Loucy (cell line): ENCODE results near the gene CUEDC1.

Experiments used
- H2AFZ ChIP-seq: fragments of 200-600 bp; sonication (generic); 2 replicates; pipeline ENCODE4 v1.6.0; 2016; ENCODE audit warnings: antibody characterized with exemption, mild to moderate bottlenecking, low read length, moderate library complexity
- H3F3A ChIP-seq: fragments of 200-600 bp; 2 replicates; pipeline ENCODE4 v1.6.0; 2016; ENCODE audit warnings: antibody characterized with exemption, low read depth, mild to moderate bottlenecking
- H3K27me3 ChIP-seq: fragments of 200-600 bp; sonication (generic); 2 replicates; pipeline ENCODE4 v1.6.1; 2014; ENCODE audit warnings: low read length, mild to moderate bottlenecking; ENCODE audit not compliant: insufficient read depth, poor library complexity, severe bottlenecking
- H3K36me3 ChIP-seq: fragments of 200-600 bp; sonication (generic); 2 replicates; pipeline ENCODE4 v1.6.1; 2016; ENCODE audit warnings: low read length; ENCODE audit not compliant: insufficient read depth
- H3K4me1 ChIP-seq: fragments of 200-600 bp; sonication (generic); 2 replicates; pipeline ENCODE4 v1.5.1; 2014; ENCODE audit warnings: low read length, mild to moderate bottlenecking; ENCODE audit not compliant: insufficient read depth, poor library complexity, severe bottlenecking
- H3K4me2 ChIP-seq: fragments of 200-600 bp; sonication (generic); 2 replicates; pipeline ENCODE4 v1.6.0; 2014; ENCODE audit warnings: antibody characterized with exemption, low read length, low read depth, mild to moderate bottlenecking; ENCODE audit not compliant: poor library complexity, severe bottlenecking
- H3K4me3 ChIP-seq: fragments of 200-600 bp; sonication (generic); 2 replicates; pipeline ENCODE4 v1.5.1; 2014; ENCODE audit warnings: low read length, mild to moderate bottlenecking, mixed read lengths; ENCODE audit not compliant: poor library complexity, severe bottlenecking
- H3K79me2 ChIP-seq: fragments of 200-600 bp; sonication (generic); 2 replicates; pipeline ENCODE4 v1.6.1; 2014; ENCODE audit warnings: low read length; ENCODE audit not compliant: insufficient read depth
- H3K9ac ChIP-seq: fragments of 200-600 bp; sonication (generic); 2 replicates; pipeline ENCODE4 v1.6.0; 2014; ENCODE audit warnings: mild to moderate bottlenecking, low read depth, low read length, moderate library complexity; ENCODE audit not compliant: poor library complexity, severe bottlenecking
- H3K9me2 ChIP-seq: fragments of 200-600 bp; sonication (generic); replicated peaks from 2 replicates; pipeline ENCODE4 v1.6.1; 2016; ENCODE audit warnings: low read depth, low read length, mixed read lengths
- H3K9me3 ChIP-seq: fragments of 200-600 bp; sonication (generic); 2 replicates; pipeline ENCODE4 v1.6.1; 2014; ENCODE audit warnings: mild to moderate bottlenecking, antibody characterized with exemption, low read length, low read depth; ENCODE audit not compliant: insufficient read depth
- H4K20me1 ChIP-seq: fragments of 200-600 bp; sonication (generic); 2 replicates; pipeline ENCODE4 v1.6.0; 2014; ENCODE audit warnings: antibody characterized with exemption, low read length, mild to moderate bottlenecking; ENCODE audit not compliant: insufficient read depth, poor library complexity, severe bottlenecking
- EZH2phosphoT487 ChIP-seq: fragments of 200-600 bp; IDR thresholded peaks from 2 replicates; pipeline ENCODE4 v1.6.1; 2018; ENCODE audit warnings: antibody characterized with exemption, mild to moderate bottlenecking, moderate library complexity, borderline replicate concordance
- TF ChIP-seq, protein P1 (sequence below): fragments of 200-600 bp; sonication (generic); conservative IDR thresholded peaks from 2 replicates; pipeline ENCODE4 v1.5.1; 2014; ENCODE audit warnings: mild to moderate bottlenecking, antibody characterized with exemption, low read length

Gene CUEDC1

DNA sequence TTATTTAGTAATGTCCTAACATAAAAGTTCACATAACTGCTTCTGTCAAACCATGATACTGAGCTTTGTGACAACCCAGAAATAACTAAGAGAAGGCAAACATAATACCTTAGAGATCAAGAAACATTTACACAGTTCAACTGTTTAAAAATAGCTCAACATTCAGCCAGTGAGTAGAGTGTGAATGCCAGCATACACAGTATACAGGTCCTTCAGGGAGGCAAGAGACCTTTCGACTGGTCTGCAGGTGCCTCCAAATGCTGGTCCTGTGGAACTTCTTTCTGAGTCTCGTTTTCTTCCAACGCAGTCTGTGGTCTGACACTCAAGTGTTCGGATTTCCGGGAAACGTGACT lies 115.7 kb downstream of the CUEDC1 start:
- Histone ChIP-seq H4K20me1 (no peaks in the 10 kb centered on the region), H3K4me2 (no peak overlapping the region)
- TF ChIP-seq, protein P1, sequence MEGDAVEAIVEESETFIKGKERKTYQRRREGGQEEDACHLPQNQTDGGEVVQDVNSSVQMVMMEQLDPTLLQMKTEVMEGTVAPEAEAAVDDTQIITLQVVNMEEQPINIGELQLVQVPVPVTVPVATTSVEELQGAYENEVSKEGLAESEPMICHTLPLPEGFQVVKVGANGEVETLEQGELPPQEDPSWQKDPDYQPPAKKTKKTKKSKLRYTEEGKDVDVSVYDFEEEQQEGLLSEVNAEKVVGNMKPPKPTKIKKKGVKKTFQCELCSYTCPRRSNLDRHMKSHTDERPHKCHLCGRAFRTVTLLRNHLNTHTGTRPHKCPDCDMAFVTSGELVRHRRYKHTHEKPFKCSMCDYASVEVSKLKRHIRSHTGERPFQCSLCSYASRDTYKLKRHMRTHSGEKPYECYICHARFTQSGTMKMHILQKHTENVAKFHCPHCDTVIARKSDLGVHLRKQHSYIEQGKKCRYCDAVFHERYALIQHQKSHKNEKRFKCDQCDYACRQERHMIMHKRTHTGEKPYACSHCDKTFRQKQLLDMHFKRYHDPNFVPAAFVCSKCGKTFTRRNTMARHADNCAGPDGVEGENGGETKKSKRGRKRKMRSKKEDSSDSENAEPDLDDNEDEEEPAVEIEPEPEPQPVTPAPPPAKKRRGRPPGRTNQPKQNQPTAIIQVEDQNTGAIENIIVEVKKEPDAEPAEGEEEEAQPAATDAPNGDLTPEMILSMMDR: no peak
- TF ChIP-seq EZH2phosphoT487: no peak

DNA sequence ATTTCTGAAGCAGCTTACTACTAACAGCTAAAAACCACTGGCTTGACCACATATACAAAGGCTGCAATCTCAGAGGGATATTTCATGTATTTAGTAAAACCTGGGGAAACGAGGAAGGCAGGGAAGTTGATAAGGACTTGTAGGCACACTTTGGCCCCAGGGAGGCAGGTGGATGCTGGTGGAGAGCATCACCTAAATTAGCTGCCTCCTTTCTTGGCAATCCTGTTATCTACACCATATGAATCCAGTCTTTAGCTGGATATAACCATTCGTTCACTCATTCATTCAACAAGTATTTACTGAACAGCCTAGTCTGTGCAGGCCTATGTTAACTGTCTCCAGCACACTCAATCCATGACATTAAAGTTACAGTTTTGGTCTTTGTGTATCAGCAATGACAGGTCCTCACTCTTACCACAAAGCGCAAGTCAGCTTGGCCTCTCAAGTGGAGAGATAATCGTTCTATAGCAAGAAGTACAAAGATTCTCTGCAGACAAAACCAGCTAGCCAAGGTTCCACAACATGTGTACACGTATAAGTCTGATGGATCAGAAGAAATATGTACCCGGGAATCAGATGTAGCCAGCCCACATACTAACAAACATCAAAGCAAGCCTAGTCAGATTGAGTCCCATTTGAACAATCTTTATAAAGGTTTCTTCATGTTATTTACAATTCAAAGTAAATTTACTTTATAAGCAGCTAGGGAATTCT lies 116.2 kb downstream of the CUEDC1 start:
- Histone ChIP-seq H3K4me3 (no peak overlapping the region), H3K9ac (no peak overlapping the region), H2AFZ (no peak overlapping the region), H4K20me1 (no peaks in the 10 kb centered on the region), H3K79me2 (no peaks in the 10 kb centered on the region; the same call in 1 of the 2 replicates), H3K4me1 (no peaks in the 10 kb centered on the region), H3K36me3 (peaks cover 25% of the 10 kb centered on the region; the same call in 1 of the 2 replicates), H3K27me3 (no peaks in the 10 kb centered on the region), H3K9me3 (no peaks in the 10 kb centered on the region), H3K9me2 (no peaks in the 10 kb centered on the region), H3F3A (no peaks in the 10 kb centered on the region), H3K4me2 (no peak overlapping the region)
- no peak for TF ChIP-seq EZH2phosphoT487
- TF ChIP-seq, protein P1: no peak

More for the DNA sequence above, 115.7 kb downstream of the CUEDC1 start:
- Histone ChIP-seq H3K36me3 (peaks cover 25% of the 10 kb centered on the region; the same call in 1 of the 2 replicates), H3K4me1 (no peaks in the 10 kb centered on the region), H3K27me3 (no peaks in the 10 kb centered on the region), H3K9me3 (no peaks in the 10 kb centered on the region), H3K79me2 (no peaks in the 10 kb centered on the region; the same call in 1 of the 2 replicates), H2AFZ (no peak overlapping the region), H3F3A (no peaks in the 10 kb centered on the region), H3K9me2 (no peaks in the 10 kb centered on the region), H3K4me3 (no peak overlapping the region), H3K9ac (no peak overlapping the region)

DNA sequence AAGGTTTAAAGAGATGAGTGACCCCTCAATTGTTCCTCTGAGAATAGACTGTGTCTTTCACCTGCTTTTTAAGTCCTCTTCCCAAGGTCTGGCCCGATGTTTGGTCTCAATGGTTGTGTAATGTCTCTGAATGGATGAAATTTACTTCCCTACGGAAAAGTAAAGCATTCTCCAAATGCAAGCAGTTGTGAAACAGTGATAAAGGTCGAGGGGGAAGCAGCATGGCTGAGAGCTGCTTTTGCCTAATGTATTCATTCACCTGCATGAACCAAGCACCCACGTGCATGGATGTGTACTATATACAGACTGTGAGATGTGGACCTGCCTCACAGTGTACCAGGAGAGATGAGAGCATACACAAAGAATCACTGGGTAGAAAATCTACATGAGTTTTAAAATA lies 116.8 kb downstream of the CUEDC1 start:
- no peaks in the 10 kb centered on the region for H4K20me1 ChIP-seq
- H3K4me3 ChIP-seq: no peak overlapping the region
- H3F3A ChIP-seq: no peaks in the 10 kb centered on the region
- no peak overlapping the region for H3K9ac ChIP-seq
- no peaks in the 10 kb centered on the region for H3K9me2 ChIP-seq
- H3K4me2 ChIP-seq: no peak overlapping the region
- no peaks in the 10 kb centered on the region for H3K4me1 ChIP-seq
- TF ChIP-seq EZH2phosphoT487: no peak
- TF ChIP-seq, protein P1: no peak
- H2AFZ ChIP-seq: no peak overlapping the region
- no peaks in the 10 kb centered on the region for H3K27me3 ChIP-seq
- no peaks in the 10 kb centered on the region for H3K9me3 ChIP-seq
- no peaks in the 10 kb centered on the region; the same call in 1 of the 2 replicates for H3K79me2 ChIP-seq
- H3K36me3 ChIP-seq: peaks cover 25% of the 10 kb centered on the region; the same call in 1 of the 2 replicates
